ENCODE results near the gene DLG2. TPM values are rescaled to one million over a fixed set of nuclear protein-coding genes. Genes with fewer than 3 reads are reported as not detected.

DLG2 gene
- total RNA-seq, 1 donor, result 1.3 TPM

DNA sequence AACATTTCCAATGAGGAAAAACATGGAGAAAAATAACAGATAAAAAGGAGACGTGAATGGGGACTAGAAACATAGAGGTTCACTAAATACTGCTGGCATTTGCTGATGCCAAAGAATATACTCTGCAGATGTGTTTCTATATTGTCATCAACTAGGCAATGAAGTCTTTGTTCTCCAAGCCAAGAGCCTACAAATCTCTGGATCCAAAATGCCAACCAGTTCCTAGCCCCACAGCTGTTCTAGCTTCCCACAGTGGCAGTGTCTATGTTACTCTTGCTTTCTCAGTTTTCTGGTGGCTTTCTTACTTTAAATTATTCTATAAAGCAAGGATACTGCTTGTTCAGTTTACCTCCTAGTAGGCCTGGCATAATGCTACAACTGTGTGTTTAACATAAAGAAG, 1363.1 kb downstream of the DLG2 start:
- TF ChIP-seq, protein P1, sequence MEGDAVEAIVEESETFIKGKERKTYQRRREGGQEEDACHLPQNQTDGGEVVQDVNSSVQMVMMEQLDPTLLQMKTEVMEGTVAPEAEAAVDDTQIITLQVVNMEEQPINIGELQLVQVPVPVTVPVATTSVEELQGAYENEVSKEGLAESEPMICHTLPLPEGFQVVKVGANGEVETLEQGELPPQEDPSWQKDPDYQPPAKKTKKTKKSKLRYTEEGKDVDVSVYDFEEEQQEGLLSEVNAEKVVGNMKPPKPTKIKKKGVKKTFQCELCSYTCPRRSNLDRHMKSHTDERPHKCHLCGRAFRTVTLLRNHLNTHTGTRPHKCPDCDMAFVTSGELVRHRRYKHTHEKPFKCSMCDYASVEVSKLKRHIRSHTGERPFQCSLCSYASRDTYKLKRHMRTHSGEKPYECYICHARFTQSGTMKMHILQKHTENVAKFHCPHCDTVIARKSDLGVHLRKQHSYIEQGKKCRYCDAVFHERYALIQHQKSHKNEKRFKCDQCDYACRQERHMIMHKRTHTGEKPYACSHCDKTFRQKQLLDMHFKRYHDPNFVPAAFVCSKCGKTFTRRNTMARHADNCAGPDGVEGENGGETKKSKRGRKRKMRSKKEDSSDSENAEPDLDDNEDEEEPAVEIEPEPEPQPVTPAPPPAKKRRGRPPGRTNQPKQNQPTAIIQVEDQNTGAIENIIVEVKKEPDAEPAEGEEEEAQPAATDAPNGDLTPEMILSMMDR (IDR thresholded peaks at IDR 0.05; ENCODE audit: insufficient read depth, low read depth, low read length), result no peak

DNA sequence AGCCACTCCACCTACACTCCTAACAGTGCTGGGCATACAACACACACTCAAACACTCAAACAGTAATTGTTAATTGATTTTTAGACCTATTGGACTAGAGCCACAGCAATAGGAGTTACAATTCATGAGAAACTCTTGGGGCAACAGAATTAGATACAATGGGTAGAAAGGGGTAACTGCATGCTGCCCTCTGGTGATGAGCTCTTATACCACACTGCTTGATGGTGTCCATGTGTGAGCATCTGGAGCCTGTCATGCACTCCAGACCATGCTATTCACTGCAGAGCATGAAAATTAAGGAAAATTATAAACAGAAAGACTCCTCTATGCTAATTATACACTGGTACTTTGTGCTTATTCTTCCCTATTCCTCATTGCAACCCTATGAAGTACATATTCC, 1365.4 kb downstream of the DLG2 start:
- TF ChIP-seq, protein P1 (IDR thresholded peaks at IDR 0.05; ENCODE audit: insufficient read depth, low read depth, low read length), result no peak
- no peak for DNase-seq (ENCODE audit: low read depth)
- H3K4me3 ChIP-seq (ENCODE audit: low read depth, low read length), result no peak overlapping the region

More for the DNA sequence above, 1363.1 kb downstream of the DLG2 start:
- no peak for DNase-seq (ENCODE audit: low read depth)
- H3K4me3 ChIP-seq (ENCODE audit: low read depth, low read length), result no peak overlapping the region

DNA sequence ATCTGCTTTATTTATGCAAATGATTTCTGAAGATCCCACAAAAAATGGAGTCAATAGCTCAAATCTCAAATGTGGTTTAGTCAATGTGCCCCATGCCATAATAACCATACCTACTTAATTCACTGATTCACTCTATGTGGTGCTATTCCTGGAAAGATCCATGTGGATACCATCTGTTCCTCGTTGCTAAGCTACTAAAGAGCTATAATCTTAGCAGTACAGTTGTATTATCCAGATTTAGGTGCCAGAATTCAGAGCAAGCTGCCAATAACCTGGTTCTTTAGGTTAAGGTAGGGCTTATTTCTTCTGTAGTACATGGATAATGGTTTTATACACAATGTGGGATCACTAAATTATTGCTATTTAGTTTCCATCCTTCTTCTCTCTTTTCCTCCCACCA, 1366.3 kb downstream of the DLG2 start:
- H3K4me3 ChIP-seq (ENCODE audit: low read depth, low read length), result no peak overlapping the region
- TF ChIP-seq, protein P1 (IDR thresholded peaks at IDR 0.05; ENCODE audit: insufficient read depth, low read depth, low read length), result no peak
- DNase-seq (ENCODE audit: low read depth), result no peak

DNA sequence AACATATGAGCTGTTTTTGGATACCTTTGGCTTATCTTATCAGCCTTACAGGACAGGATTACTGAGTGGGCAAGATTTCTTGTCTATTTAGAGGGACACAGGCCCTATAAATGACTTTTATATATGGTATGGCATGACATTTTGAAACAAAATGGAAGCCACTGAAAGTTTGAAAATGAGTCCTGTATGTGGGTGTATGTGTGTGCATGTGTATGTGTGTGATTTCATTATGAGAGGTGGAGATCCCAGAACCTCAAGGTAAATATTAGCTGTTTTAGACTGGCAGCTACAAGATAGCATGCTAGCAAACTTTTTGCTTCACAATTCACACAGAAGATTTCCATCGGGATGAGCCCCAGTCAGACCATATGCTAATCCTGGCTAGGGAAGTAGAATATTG, 1370.5 kb downstream of the DLG2 start:
- TF ChIP-seq, protein P1 (IDR thresholded peaks at IDR 0.05; ENCODE audit: insufficient read depth, low read depth, low read length), result no peak

DNA sequence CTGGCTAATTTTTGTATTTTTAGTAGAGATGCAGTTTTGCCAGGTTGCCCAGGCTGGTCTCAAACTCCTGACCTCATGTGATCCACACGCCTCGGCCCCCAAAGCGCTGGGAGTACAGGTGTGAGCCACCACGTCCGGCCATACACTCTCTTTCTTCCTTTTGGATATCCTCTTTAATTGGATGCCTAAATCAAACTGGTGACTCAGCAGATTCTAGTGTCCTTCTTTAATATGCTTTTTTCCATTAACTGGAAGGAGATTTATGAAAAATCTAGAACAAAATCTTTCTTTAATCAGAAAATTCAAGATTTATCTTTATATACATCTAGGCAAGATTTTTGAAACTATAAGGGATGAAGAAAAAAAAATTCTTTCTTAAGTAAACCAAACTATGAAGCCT, 1371.7 kb downstream of the DLG2 start:
- TF ChIP-seq, protein P1 (IDR thresholded peaks at IDR 0.05; ENCODE audit: insufficient read depth, low read depth, low read length), result no peak
- no peak overlapping the region for H3K4me3 ChIP-seq (ENCODE audit: low read depth, low read length)

More for the DNA sequence above, 1370.5 kb downstream of the DLG2 start:
- DNase-seq (ENCODE audit: low read depth), result no peak
- H3K4me3 ChIP-seq (ENCODE audit: low read depth, low read length), result no peak overlapping the region

DNA sequence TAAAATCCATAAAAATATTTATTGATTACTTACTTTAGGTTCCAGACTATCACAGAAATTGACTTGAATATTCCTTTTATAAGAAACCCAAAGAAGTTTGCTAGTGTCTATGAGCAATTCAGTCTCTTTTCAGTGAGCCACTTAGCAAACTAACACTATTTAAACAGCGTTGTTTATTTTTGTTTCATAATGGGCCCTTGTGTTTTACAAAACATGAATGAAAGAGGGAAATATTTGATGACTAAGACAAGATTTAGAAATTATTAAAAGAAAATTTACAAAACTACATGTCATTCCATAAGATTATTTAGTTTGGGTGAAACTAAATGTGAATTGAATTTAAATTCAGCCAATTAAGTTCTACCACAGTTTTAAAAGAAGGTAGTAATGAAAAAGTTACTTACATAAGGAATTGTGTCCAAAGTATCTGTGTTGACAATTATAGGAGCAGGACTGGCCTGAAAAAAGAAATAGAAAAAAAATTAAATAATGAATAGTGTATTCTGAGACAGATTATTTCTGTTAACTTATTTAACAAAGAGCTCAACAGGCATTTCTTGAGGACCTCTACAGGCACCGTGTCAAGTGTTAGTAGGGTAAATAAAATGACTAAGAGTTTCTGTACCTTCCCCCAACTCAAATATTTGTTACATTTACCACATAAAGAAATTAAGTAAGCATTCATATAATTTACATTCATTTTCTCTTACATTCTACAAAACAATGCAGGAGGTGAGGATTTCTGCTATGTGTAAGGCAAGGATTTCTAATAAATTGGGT, 1376.1 kb downstream of the DLG2 start:
- TF ChIP-seq, protein P1 (IDR thresholded peaks at IDR 0.05; ENCODE audit: insufficient read depth, low read depth, low read length), result no peak
- H3K4me3 ChIP-seq (ENCODE audit: low read depth, low read length), result no peak overlapping the region
- no peak for DNase-seq (ENCODE audit: low read depth)

More for the DNA sequence above, 1371.7 kb downstream of the DLG2 start:
- DNase-seq (ENCODE audit: low read depth), result no peak
